Loucy (cell line): ENCODE data around the gene RPTOR.

Experiments used
- EZH2phosphoT487 ChIP-seq: fragments of 200-600 bp; IDR thresholded peaks from 2 replicates; pipeline ENCODE4 v1.6.1; 2018; ENCODE audit warnings: antibody characterized with exemption, mild to moderate bottlenecking, moderate library complexity, borderline replicate concordance
- TF ChIP-seq, protein P1 (sequence below): fragments of 200-600 bp; sonication (generic); conservative IDR thresholded peaks from 2 replicates; pipeline ENCODE4 v1.5.1; 2014; ENCODE audit warnings: mild to moderate bottlenecking, antibody characterized with exemption, low read length

GRCh38 chr17:80499961-80500665, 44.5 kb upstream of the RPTOR start:
- TF ChIP-seq, protein P1, sequence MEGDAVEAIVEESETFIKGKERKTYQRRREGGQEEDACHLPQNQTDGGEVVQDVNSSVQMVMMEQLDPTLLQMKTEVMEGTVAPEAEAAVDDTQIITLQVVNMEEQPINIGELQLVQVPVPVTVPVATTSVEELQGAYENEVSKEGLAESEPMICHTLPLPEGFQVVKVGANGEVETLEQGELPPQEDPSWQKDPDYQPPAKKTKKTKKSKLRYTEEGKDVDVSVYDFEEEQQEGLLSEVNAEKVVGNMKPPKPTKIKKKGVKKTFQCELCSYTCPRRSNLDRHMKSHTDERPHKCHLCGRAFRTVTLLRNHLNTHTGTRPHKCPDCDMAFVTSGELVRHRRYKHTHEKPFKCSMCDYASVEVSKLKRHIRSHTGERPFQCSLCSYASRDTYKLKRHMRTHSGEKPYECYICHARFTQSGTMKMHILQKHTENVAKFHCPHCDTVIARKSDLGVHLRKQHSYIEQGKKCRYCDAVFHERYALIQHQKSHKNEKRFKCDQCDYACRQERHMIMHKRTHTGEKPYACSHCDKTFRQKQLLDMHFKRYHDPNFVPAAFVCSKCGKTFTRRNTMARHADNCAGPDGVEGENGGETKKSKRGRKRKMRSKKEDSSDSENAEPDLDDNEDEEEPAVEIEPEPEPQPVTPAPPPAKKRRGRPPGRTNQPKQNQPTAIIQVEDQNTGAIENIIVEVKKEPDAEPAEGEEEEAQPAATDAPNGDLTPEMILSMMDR: no peak
- no peak for TF ChIP-seq EZH2phosphoT487
